ENCODE data around the gene MAN1C1.
"Not testable (repeated sequence)": the region's sequence is repeated elsewhere in the genome, so short reads cannot be mapped to it uniquely, and the experiment has no call there.

The MAN1C1 gene

GRCh38 chr1:25731626-25732370, 115.2 kb downstream of the MAN1C1 start:
- no peak overlapping the region for H3K27ac ChIP-seq
- ChIA-PET CTCF (no interaction called here), POLR2A (ENCODE audit: low non-redundant PET) (no interaction called here)
- DNase-seq (ENCODE audit: low spot score) = no peak
- no peak for TF ChIP-seq CTCF (conservative IDR thresholded peaks at IDR 0.05; ENCODE audit: low read depth)

GRCh38 chr1:25732821-25733220, 116.2 kb downstream of the MAN1C1 start:
- TF ChIP-seq CTCF (conservative IDR thresholded peaks at IDR 0.05; ENCODE audit: low read depth) = no peak

GRCh38 chr1:25733271-25733670, 116.7 kb downstream of the MAN1C1 start:
- no peak for TF ChIP-seq CTCF (conservative IDR thresholded peaks at IDR 0.05; ENCODE audit: low read depth)
- no peak overlapping the region for H3K27ac ChIP-seq
- ChIA-PET CTCF (interaction anchor here (0.7 kb wide), 1 partner anchor 194 kb away, joined by 4 read pairs; no protein-coding TSS in a partner anchor), POLR2A (ENCODE audit: low non-redundant PET) (no interaction called here)
- DNase-seq (ENCODE audit: low spot score) = no peak

More at GRCh38 chr1:25732821-25733220, 116.2 kb downstream of the MAN1C1 start:
- no peak overlapping the region for H3K27ac ChIP-seq
- DNase-seq (ENCODE audit: low spot score) = no peak
- ChIA-PET POLR2A (ENCODE audit: low non-redundant PET) (no interaction called here), CTCF (interaction anchor here (0.7 kb wide), 1 partner anchor 193 kb away, joined by 4 read pairs; no protein-coding TSS in a partner anchor)

- CTCF ChIA-PET; H3K27ac ChIP-seq; POLR2A ChIA-PET (ENCODE audit: low non-redundant PET); DNase-seq (ENCODE audit: low spot score): not testable (repeated sequence)
Measured at GRCh38 chr1:25734991-25735390, 118.4 kb downstream of the MAN1C1 start.

GRCh38 chr1:25735956-25736529, 119.5 kb downstream of the MAN1C1 start:
- no peak for DNase-seq (ENCODE audit: low spot score)
- CTCF ChIA-PET = interaction anchor here (0.7 to 1.2 kb wide), 2 partner anchors 107 to 248 kb away, joined by 3 to 4 read pairs; no protein-coding TSS in a partner anchor
- H3K27ac ChIP-seq = no peak overlapping the region
- no peak for TF ChIP-seq CTCF (conservative IDR thresholded peaks at IDR 0.05; ENCODE audit: low read depth)
- POLR2A ChIA-PET (ENCODE audit: low non-redundant PET) = no interaction called here

GRCh38 chr1:25737130-25737529, 120.5 kb downstream of the MAN1C1 start:
- ChIA-PET CTCF (interaction anchor here (0.5 to 1.2 kb wide), 2 partner anchors 8 to 109 kb away, joined by 3 to 4 read pairs; no protein-coding TSS in a partner anchor), POLR2A (ENCODE audit: low non-redundant PET) (no interaction called here)
- no peak for TF ChIP-seq CTCF (conservative IDR thresholded peaks at IDR 0.05; ENCODE audit: low read depth)

GRCh38 chr1:25738499-25738898, 121.9 kb downstream of the MAN1C1 start:
- no peak for DNase-seq (ENCODE audit: low spot score)
- TF ChIP-seq CTCF (conservative IDR thresholded peaks at IDR 0.05; ENCODE audit: low read depth) = no peak
- POLR2A ChIA-PET (ENCODE audit: low non-redundant PET) = no interaction called here
- H3K27ac ChIP-seq = no peak overlapping the region
- CTCF ChIA-PET = no interaction called here

More at GRCh38 chr1:25737130-25737529, 120.5 kb downstream of the MAN1C1 start:
- H3K27ac ChIP-seq = no peak overlapping the region
- no peak for DNase-seq (ENCODE audit: low spot score)

Measured in RWPE1 (cell line).